Measurements from ENCODE around the gene RBPJL. TPM values are rescaled to one million over a fixed set of nuclear protein-coding genes. Genes with fewer than 3 reads are reported as not detected.
A peak's percentile ranks its signal among the peaks of the same experiment; 100 is the strongest.

The RBPJL gene
- total and polyA plus RNA-seq, 2 of the 13 experiments (the other 11 are each of a cell fraction or from before 2014, with no cell fraction given) = not detected

DNA sequence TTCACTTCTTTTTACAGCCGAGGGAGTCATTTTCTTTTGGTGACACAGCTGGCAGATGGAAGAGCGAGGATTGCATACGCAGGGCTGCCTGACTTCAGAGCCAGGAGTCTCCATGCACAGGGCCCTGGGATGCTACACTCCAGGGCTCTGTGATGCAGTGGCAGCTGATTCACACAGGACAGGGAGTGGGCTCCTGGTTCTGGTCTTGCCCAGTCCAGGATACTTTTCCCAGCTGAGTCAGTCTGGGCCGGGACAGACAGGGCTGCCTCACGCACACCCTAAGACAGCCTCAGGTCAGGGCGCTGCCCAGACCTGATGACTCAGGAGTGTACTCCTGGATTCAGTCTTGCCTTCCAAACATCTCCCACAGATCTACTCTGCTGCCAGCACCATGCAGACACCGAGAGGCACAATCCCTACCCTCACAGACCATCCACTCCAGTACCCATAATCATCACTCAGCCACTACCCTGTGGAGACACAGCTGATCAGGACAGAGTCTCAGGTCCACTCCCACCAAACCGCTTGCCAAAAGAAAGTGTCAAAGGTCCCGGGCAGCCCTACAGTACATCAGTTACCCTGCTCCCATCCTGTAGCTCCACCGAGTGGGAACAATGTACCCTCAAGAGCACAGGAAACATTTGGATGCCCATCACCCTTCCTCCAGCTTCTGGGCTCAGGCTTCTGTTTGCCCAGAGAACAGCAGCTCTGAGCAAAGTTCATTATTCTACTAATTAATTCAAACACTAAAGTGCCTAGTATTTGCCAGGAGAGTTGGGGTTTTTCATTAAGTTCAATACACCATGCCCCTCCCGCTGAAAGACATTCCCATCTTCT, 30.1 kb downstream of the RBPJL start (continued):
- TF ChIP-seq, protein P1, sequence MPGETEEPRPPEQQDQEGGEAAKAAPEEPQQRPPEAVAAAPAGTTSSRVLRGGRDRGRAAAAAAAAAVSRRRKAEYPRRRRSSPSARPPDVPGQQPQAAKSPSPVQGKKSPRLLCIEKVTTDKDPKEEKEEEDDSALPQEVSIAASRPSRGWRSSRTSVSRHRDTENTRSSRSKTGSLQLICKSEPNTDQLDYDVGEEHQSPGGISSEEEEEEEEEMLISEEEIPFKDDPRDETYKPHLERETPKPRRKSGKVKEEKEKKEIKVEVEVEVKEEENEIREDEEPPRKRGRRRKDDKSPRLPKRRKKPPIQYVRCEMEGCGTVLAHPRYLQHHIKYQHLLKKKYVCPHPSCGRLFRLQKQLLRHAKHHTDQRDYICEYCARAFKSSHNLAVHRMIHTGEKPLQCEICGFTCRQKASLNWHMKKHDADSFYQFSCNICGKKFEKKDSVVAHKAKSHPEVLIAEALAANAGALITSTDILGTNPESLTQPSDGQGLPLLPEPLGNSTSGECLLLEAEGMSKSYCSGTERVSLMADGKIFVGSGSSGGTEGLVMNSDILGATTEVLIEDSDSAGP (CRISPR knock-in tag; IDR thresholded peaks at IDR 0.05; ENCODE audit: borderline replicate concordance) = no peak
- TF ChIP-seq CREM (IDR thresholded peaks at IDR 0.05) (no peak; the same call in 1 of the 2 replicates), CREM (CRISPR knock-in tag; IDR thresholded peaks at IDR 0.05) (no peak), NFKB2 (CRISPR knock-in tag; IDR thresholded peaks at IDR 0.05; ENCODE audit: borderline replicate concordance) (no peak), MTA3 (CRISPR knock-in tag; IDR thresholded peaks at IDR 0.05) (0 out of 2 replicates have a peak, but pooled peaks have one; percentile 3), ZFP36L2 (CRISPR knock-in tag; IDR thresholded peaks at IDR 0.05) (no peak), ZNF773 (CRISPR knock-in tag; IDR thresholded peaks at IDR 0.05; ENCODE audit: borderline replicate concordance) (no peak), TOE1 (CRISPR knock-in tag; IDR thresholded peaks at IDR 0.05) (no peak), HNF4G (IDR thresholded peaks at IDR 0.05; ENCODE audit: borderline replicate concordance, low read depth, low read length) (peak; percentile 76), HNF4G (CRISPR knock-in tag; IDR thresholded peaks at IDR 0.05; ENCODE audit: borderline replicate concordance, low read depth) (no peak), ZNF598 (CRISPR knock-in tag; IDR thresholded peaks at IDR 0.05; ENCODE audit: borderline replicate concordance) (no peak), ZNF850 (CRISPR knock-in tag; conservative IDR thresholded peaks at IDR 0.05) (no peak), DZIP1 (CRISPR knock-in tag; IDR thresholded peaks at IDR 0.05) (no peak), GZF1 (CRISPR knock-in tag; IDR thresholded peaks at IDR 0.05) (no peak), TOPORS (CRISPR knock-in tag; IDR thresholded peaks at IDR 0.05) (no peak), SMARCC2 (IDR thresholded peaks at IDR 0.05) (no peak), KLF12 (CRISPR knock-in tag; IDR thresholded peaks at IDR 0.05; ENCODE audit: borderline replicate concordance) (peak; percentile 29; the same call in 1 of the 2 replicates), RAD51 (IDR thresholded peaks at IDR 0.05; ENCODE audit: borderline replicate concordance) (no peak), TAF15 (IDR thresholded peaks at IDR 0.05; ENCODE audit: low read depth, low read length, poor library complexity, severe bottlenecking) (no peak), NRL (CRISPR knock-in tag; IDR thresholded peaks at IDR 0.05; ENCODE audit: borderline replicate concordance) (no peak)
- TF ChIP-seq, protein P2, sequence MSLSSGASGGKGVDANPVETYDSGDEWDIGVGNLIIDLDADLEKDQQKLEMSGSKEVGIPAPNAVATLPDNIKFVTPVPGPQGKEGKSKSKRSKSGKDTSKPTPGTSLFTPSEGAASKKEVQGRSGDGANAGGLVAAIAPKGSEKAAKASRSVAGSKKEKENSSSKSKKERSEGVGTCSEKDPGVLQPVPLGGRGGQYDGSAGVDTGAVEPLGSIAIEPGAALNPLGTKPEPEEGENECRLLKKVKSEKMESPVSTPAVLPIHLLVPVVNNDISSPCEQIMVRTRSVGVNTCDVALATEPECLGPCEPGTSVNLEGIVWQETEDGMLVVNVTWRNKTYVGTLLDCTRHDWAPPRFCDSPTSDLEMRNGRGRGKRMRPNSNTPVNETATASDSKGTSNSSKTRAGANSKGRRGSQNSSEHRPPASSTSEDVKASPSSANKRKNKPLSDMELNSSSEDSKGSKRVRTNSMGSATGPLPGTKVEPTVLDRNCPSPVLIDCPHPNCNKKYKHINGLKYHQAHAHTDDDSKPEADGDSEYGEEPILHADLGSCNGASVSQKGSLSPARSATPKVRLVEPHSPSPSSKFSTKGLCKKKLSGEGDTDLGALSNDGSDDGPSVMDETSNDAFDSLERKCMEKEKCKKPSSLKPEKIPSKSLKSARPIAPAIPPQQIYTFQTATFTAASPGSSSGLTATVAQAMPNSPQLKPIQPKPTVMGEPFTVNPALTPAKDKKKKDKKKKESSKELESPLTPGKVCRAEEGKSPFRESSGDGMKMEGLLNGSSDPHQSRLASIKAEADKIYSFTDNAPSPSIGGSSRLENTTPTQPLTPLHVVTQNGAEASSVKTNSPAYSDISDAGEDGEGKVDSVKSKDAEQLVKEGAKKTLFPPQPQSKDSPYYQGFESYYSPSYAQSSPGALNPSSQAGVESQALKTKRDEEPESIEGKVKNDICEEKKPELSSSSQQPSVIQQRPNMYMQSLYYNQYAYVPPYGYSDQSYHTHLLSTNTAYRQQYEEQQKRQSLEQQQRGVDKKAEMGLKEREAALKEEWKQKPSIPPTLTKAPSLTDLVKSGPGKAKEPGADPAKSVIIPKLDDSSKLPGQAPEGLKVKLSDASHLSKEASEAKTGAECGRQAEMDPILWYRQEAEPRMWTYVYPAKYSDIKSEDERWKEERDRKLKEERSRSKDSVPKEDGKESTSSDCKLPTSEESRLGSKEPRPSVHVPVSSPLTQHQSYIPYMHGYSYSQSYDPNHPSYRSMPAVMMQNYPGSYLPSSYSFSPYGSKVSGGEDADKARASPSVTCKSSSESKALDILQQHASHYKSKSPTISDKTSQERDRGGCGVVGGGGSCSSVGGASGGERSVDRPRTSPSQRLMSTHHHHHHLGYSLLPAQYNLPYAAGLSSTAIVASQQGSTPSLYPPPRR (CRISPR knock-in tag; IDR thresholded peaks at IDR 0.05; ENCODE audit: borderline replicate concordance) = no peak

Data from HepG2 (cell line).